ENCODE data around the gene NPY. TPM values are rescaled to one million over a fixed set of nuclear protein-coding genes. Genes with fewer than 3 reads are reported as not detected.
"Not testable (repeated sequence)": the region's sequence is repeated elsewhere in the genome, so short reads cannot be mapped to it uniquely, and the experiment has no call there.

Gene NPY
- 1 to 10 TPM in 1 of 4 donors, under 1 TPM in 3; 0.28 to 2.0 (median 0.59) TPM for polyA plus RNA-seq (ENCODE audit: insufficient read length in 4 of 4)

- no peak for DNase-seq (ENCODE audit: low read depth in 4 of 4, low spot score in 3 of 4)
Observed at GRCh38 chr7:24283897-24284698, at the start of gene NPY. TSS of gene NPY (plus strand) at chr7:24284190. CDS start at chr7:24285241, 1,051 bp downstream.

- DNase-seq (ENCODE audit: low read depth in 4 of 4, low spot score in 3 of 4): no peak
Observed at GRCh38 chr7:24239260-24239659, 44.7 kb upstream of the NPY start.

- DNase-seq (ENCODE audit: low read depth in 4 of 4, low spot score in 3 of 4): no peak
Observed at GRCh38 chr7:24241206-24241605, 42.8 kb upstream of the NPY start.

- no peak for DNase-seq (ENCODE audit: low read depth in 4 of 4, low spot score in 3 of 4)
Observed at GRCh38 chr7:24244554-24244953, 39.4 kb upstream of the NPY start.

GRCh38 chr7:24245362-24245761 is 38.6 kb upstream of the NPY start:
- DNase-seq (ENCODE audit: low read depth in 4 of 4, low spot score in 3 of 4): no peak

GRCh38 chr7:24249266-24249665 is 34.7 kb upstream of the NPY start:
- no peak for DNase-seq (ENCODE audit: low read depth in 4 of 4, low spot score in 3 of 4)

GRCh38 chr7:24251568-24251967 is 32.4 kb upstream of the NPY start:
- DNase-seq (ENCODE audit: low read depth in 4 of 4, low spot score in 3 of 4): no peak

GRCh38 chr7:24255139-24255538 is 28.9 kb upstream of the NPY start:
- DNase-seq (ENCODE audit: low read depth in 4 of 4, low spot score in 3 of 4): no peak

- DNase-seq (ENCODE audit: low read depth in 4 of 4, low spot score in 3 of 4): not testable (repeated sequence)
Observed at GRCh38 chr7:24258324-24258723, 25.7 kb upstream of the NPY start.

- DNase-seq (ENCODE audit: low read depth in 4 of 4, low spot score in 3 of 4): no peak
Observed at GRCh38 chr7:24271938-24272337, 12.1 kb upstream of the NPY start.

- no peak for DNase-seq (ENCODE audit: low read depth in 4 of 4, low spot score in 3 of 4)
Observed at GRCh38 chr7:24279512-24279911, 4.5 kb upstream of the NPY start.

GRCh38 chr7:24283554-24283896 is 465 bp upstream of the NPY start:
- DNase-seq (ENCODE audit: low read depth in 4 of 4, low spot score in 3 of 4): no peak

- DNase-seq (ENCODE audit: low read depth in 4 of 4, low spot score in 3 of 4): no peak
Observed at GRCh38 chr7:24284699-24285506, 913 bp downstream of the NPY start.

GRCh38 chr7:24290004-24290641 is 6.1 kb downstream of the NPY start:
- no peak for DNase-seq (ENCODE audit: low read depth in 4 of 4, low spot score in 3 of 4)

GRCh38 chr7:24291271-24291670 is 7.3 kb downstream of the NPY start:
- no peak for DNase-seq (ENCODE audit: low read depth in 4 of 4, low spot score in 3 of 4)

GRCh38 chr7:24297362-24297761 is 13.4 kb downstream of the NPY start:
- DNase-seq (ENCODE audit: low read depth in 4 of 4, low spot score in 3 of 4): no peak

- DNase-seq (ENCODE audit: low read depth in 4 of 4, low spot score in 3 of 4): no peak
Observed at GRCh38 chr7:24298696-24299095, 14.7 kb downstream of the NPY start.

GRCh38 chr7:24299192-24299591 is 15.2 kb downstream of the NPY start:
- DNase-seq (ENCODE audit: low read depth in 4 of 4, low spot score in 3 of 4): no peak

- DNase-seq (ENCODE audit: low read depth in 4 of 4, low spot score in 3 of 4): no peak
Observed at GRCh38 chr7:24301703-24302102, 17.7 kb downstream of the NPY start.

GRCh38 chr7:24304494-24305095 is 20.6 kb downstream of the NPY start:
- DNase-seq (ENCODE audit: low read depth in 4 of 4, low spot score in 3 of 4): no peak

GRCh38 chr7:24307326-24307725 is 23.3 kb downstream of the NPY start:
- DNase-seq (ENCODE audit: low read depth in 4 of 4, low spot score in 3 of 4): no peak

Measured in right renal pelvis (tissue), 4 donors.